AG09309 (cell line): ENCODE results near the gene CARD11.

Experiments used
- DNase-seq: peaks from one replicate; pipeline ENCODE4 v3.0.0-alpha.2; 2010; ENCODE audit warnings: low read depth
- H3K4me3 ChIP-seq: 2 replicates; pipeline ENCODE4 v1.5.1; 2011; ENCODE audit warnings: mild to moderate bottlenecking, low read depth, low read length, moderate library complexity; ENCODE audit not compliant: control insufficient read depth
- CTCF ChIP-seq: IDR thresholded peaks from 2 replicates; pipeline ENCODE4 v1.5.1; 2011; ENCODE audit warnings: mild to moderate bottlenecking, low read depth, low read length, inconsistent platforms; ENCODE audit not compliant: insufficient read depth, control insufficient read depth; ENCODE audit errors: missing control alignments

The CARD11 gene

GRCh38 chr7:2970307-2970664, 73.4 kb downstream of the CARD11 start:
- H3K4me3 ChIP-seq = no peak overlapping the region
- DNase-seq = no peak
- TF ChIP-seq CTCF = no peak

- DNase-seq = no peak
- no peak overlapping the region for H3K4me3 ChIP-seq
- TF ChIP-seq CTCF = no peak
Observed at GRCh38 chr7:2969398-2970306, 74.0 kb downstream of the CARD11 start.

- DNase-seq = no peak
- no peak for TF ChIP-seq CTCF
- H3K4me3 ChIP-seq = no peak overlapping the region
Observed at GRCh38 chr7:2968616-2969397, 74.9 kb downstream of the CARD11 start.

- H3K4me3 ChIP-seq = no peak overlapping the region
- no peak for DNase-seq
- TF ChIP-seq CTCF = no peak
Observed at GRCh38 chr7:2968176-2968575, 75.5 kb downstream of the CARD11 start.

GRCh38 chr7:2967705-2968104, 76.0 kb downstream of the CARD11 start:
- no peak for TF ChIP-seq CTCF
- H3K4me3 ChIP-seq = no peak overlapping the region
- DNase-seq = no peak

- no peak overlapping the region for H3K4me3 ChIP-seq
- TF ChIP-seq CTCF = no peak
- no peak for DNase-seq
Observed at GRCh38 chr7:2967253-2967652, 76.4 kb downstream of the CARD11 start.
